ENCODE measurements around the gene GPRC5B. TPM values are rescaled to one million over a fixed set of nuclear protein-coding genes. Genes with fewer than 3 reads are reported as not detected.
A peak's percentile ranks its signal among the peaks of the same experiment; 100 is the strongest.

The GPRC5B gene
- polyA plus RNA-seq, 2 of the 4 experiments (the other 2 are of a cell fraction), result 12.8 to 19.1 TPM

- ChIA-PET CTCF (interaction anchor here (1.5 to 17.4 kb wide), 4 partner anchors 11 to 473 kb away, joined by 4 to 374 read pairs (median 166); no protein-coding TSS in a partner anchor), POLR2A (no interaction called here)
- FAIRE-seq, result no peak
- DNase-seq (ENCODE audit: low read depth in 1 of 2, low spot score in 1 of 2), result no peak
- Histone ChIP-seq H3K4me2 (no peak overlapping the region), H3K27ac (no peak overlapping the region), H3K4me1 (no peaks in the 10 kb centered on the region), H3K9me3 (no peaks in the 10 kb centered on the region), H3K4me3 (no peak overlapping the region)
- ATAC-seq, result no peak
- no peak for TF ChIP-seq JUNB (IDR thresholded peaks at IDR 0.05)
- no peak for TF ChIP-seq ZC3H11A (IDR thresholded peaks at IDR 0.05)
- TF ChIP-seq HEYL (CRISPR knock-in tag; IDR thresholded peaks at IDR 0.05), result no peak
- 30% methylated on average over 2 of the region's 2 CpGs for WGBS (ENCODE audit: missing lambda C conversion rate)
Observed at GRCh38 chr16:19911204-19911603, 26.6 kb upstream of the GPRC5B start.

- ChIA-PET POLR2A (no interaction called here), CTCF (interaction anchor here (1.1 to 17.4 kb wide), 3 partner anchors 386 to 496 kb away, joined by 3 to 374 read pairs (median 316); no protein-coding TSS in a partner anchor)
- ATAC-seq (no peak), DNase-seq (ENCODE audit: low read depth in 1 of 2, low spot score in 1 of 2) (no peak), FAIRE-seq (no peak)
- Histone ChIP-seq H3K4me3 (no peak overlapping the region), H3K9me3 (no peaks in the 10 kb centered on the region), H3K27ac (no peak overlapping the region), H3K4me2 (no peak overlapping the region), H3K4me1 (no peaks in the 10 kb centered on the region)
- WGBS (ENCODE audit: missing lambda C conversion rate), result 33% methylated on average over 2 of the region's 2 CpGs
- TF ChIP-seq HOXA7 (CRISPR knock-in tag; IDR thresholded peaks at IDR 0.05) (no peak), HOXB5 (CRISPR knock-in tag; IDR thresholded peaks at IDR 0.05) (no peak), FOSL2 (IDR thresholded peaks at IDR 0.05) (no peak), FOSL2 (CRISPR knock-in tag; IDR thresholded peaks at IDR 0.05) (no peak), EHF (CRISPR knock-in tag; IDR thresholded peaks at IDR 0.05) (no peak), MAZ (IDR thresholded peaks at IDR 0.05; ENCODE audit: borderline replicate concordance, low read depth, low read length) (no peak), RFX5 (IDR thresholded peaks at IDR 0.05) (no peak)
Observed at GRCh38 chr16:19909750-19910322, 25.2 kb upstream of the GPRC5B start.

- no peak for FAIRE-seq
- 58% methylated on average over 1 of the region's 1 CpG for WGBS (ENCODE audit: missing lambda C conversion rate)
- POLR2A ChIA-PET, result no interaction called here
- DNase-seq (ENCODE audit: low read depth in 1 of 2, low spot score in 1 of 2), result no peak
- Histone ChIP-seq H3K9me3 (no peaks in the 10 kb centered on the region), H3K27ac (no peak overlapping the region), H3K4me3 (no peak overlapping the region), H3K4me1 (no peaks in the 10 kb centered on the region), H3K4me2 (no peak overlapping the region)
- CTCF ChIA-PET, result interaction anchor here (0.8 to 17.4 kb wide), 14 partner anchors 10 to 497 kb away, joined by 3 to 374 read pairs (median 11); no protein-coding TSS in a partner anchor
- ATAC-seq, result no peak
- TF ChIP-seq GATA3 (IDR thresholded peaks at IDR 0.05; ENCODE audit: borderline replicate concordance) (no peak), TFCP2L1 (CRISPR knock-in tag; IDR thresholded peaks at IDR 0.05) (no peak)
Observed at GRCh38 chr16:19908921-19909320, 24.3 kb upstream of the GPRC5B start.

- 9% methylated on average over 24 of the region's 24 CpGs for WGBS (ENCODE audit: missing lambda C conversion rate)
- H3K9me3 ChIP-seq, result no peaks in the 10 kb centered on the region
- no peak for FAIRE-seq
- ChIA-PET CTCF (interaction anchor here (0.6 to 17.4 kb wide), 96 partner anchors 9 to 700 kb away, joined by 3 to 374 read pairs (median 4); no protein-coding TSS in a partner anchor), POLR2A (interaction anchor here (1.0 to 1.2 kb wide), 2 partner anchors 393 to 476 kb away, joined by 4 to 6 read pairs; no protein-coding TSS in a partner anchor)
- H3K4me1 ChIP-seq, result no peaks in the 10 kb centered on the region
- H3K4me3 ChIP-seq, result no peak overlapping the region
- H3K4me2 ChIP-seq, result peak overlapping the region; percentile 61
- peak; percentile 67 to 74 for DNase-seq (ENCODE audit: low read depth in 1 of 2, low spot score in 1 of 2)
- ATAC-seq, result peak; percentile 97 to 99
- TF ChIP-seq SMC3 (IDR thresholded peaks at IDR 0.05), result peak; percentile 91
- TF ChIP-seq ZFP36 (IDR thresholded peaks at IDR 0.05; ENCODE audit: borderline replicate concordance, partially characterized antibody), result peak; percentile 26
- TF ChIP-seq KDM1A (IDR thresholded peaks at IDR 0.05; ENCODE audit: low read depth), result 0 out of 2 replicates have a peak, but pooled peaks have one; percentile 24
- peak; percentile 93 to 95 for TF ChIP-seq RAD21 (conservative IDR thresholded peaks at IDR 0.05 in 1 of 2, IDR thresholded peaks at IDR 0.05 in 1 of 2)
- no peak for TF ChIP-seq EHF (CRISPR knock-in tag; IDR thresholded peaks at IDR 0.05)
- TF ChIP-seq CTCF (IDR thresholded peaks at IDR 0.05), result peak; percentile 95
- TF ChIP-seq REST (IDR thresholded peaks at IDR 0.05), result no peak
- H3K27ac ChIP-seq, result no peak overlapping the region
Observed at GRCh38 chr16:19907161-19907992, 22.7 kb upstream of the GPRC5B start.
